DMS153 (cell line): ENCODE data around the gene ADGRV1.
"Not testable (repeated sequence)": the region's sequence is repeated elsewhere in the genome, so short reads cannot be mapped to it uniquely, and the experiment has no call there.

Experiments used
- DNase-seq: peaks from one replicate; lab custom pipeline; 2025; lab: John Stamatoyannopoulos, UW

Gene ADGRV1

DNA sequence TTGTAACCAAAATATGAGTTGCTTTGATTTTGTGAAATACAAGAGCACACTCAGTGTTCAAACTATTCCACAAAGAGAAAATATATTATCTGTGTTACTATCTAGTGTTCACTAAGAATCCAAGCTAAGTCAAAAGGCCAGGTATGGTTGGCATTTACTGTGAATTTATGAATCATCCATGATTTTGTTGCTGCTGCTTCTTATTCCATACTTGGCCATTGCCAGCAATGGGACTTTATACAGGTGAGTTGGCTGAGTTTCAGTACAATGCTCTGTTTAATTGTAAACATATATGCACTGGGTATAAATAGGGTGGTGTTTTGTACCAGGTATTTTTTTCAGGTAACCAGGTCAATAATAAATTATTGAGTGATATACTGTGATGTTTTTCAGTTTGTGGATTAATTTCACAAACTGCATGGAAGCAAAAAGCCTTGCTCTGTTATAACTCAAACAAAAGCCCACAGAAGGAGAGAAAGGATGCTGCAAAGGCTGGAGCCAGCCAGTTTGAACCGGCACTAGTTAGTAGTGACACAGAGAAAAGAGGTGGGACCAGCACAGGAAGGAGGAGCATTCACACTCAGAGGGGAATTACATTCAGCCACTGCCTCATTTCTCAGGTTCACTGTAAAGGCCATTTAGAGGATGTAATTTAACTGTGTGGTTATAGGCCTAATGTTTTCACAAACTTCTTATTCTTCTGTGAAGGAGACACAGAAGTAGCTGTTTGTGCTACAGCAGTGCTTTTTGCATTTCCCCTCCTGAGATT is 381.8 kb downstream of the ADGRV1 start:
- DNase-seq, result peak; percentile 29

DNA sequence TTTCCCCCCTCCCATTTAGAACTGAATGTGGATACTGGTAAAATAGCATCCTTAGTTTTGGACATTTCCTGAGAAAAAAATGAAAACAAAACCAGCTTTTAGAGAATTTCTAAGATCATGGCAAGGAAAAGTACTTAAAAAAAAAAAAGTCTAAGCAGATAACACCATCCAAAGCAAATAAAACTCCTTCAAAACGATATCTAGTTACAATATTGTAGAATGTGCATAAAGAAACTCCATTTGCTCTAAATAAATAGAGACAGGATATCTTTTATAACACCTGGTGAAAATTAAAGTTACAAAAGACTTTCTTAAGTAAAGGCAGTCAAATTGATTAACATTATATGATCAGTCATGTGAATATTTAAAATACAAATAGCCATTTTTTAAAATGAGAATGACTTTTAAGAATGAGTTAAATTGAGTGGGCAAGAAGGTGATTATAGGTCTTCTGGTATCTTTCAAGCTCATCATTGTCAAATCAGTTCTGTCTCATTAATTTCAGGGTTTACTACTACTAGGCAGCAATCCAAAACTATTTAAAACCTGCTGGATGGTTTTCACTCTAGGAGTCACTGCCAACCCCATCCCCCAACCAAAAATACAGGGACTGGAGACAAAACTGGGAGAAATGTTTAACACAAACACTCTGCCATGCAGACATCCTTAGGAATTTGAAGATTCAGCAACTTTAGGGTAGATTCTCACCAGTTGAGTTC is 382.6 kb downstream of the ADGRV1 start:
- no peak for DNase-seq

DNA sequence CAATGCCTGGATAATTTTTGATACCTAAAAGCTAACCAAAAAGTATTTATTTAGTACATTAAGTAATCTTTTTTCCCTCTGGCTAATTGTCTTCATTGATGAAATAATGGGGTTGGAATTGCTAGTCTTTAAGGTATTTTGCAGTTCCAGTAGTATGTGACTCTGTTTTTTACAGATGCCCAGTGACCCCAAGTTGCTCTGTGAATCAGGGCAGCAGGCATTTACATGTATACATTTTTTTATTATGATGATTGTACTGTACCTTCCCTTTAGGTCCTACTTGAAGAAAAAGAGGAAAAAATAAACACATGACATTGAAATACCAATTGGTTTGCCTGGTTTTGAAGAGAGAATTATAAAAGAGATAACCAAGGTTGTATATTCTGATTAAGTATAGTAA is 385.5 kb downstream of the ADGRV1 start:
- no peak for DNase-seq

- no peak for DNase-seq
Measured at GRCh38 chr5:90947667-90948066, 389.1 kb downstream of the ADGRV1 start.

- DNase-seq, result no peak
Measured at GRCh38 chr5:90948969-90949368, 390.4 kb downstream of the ADGRV1 start.

DNA sequence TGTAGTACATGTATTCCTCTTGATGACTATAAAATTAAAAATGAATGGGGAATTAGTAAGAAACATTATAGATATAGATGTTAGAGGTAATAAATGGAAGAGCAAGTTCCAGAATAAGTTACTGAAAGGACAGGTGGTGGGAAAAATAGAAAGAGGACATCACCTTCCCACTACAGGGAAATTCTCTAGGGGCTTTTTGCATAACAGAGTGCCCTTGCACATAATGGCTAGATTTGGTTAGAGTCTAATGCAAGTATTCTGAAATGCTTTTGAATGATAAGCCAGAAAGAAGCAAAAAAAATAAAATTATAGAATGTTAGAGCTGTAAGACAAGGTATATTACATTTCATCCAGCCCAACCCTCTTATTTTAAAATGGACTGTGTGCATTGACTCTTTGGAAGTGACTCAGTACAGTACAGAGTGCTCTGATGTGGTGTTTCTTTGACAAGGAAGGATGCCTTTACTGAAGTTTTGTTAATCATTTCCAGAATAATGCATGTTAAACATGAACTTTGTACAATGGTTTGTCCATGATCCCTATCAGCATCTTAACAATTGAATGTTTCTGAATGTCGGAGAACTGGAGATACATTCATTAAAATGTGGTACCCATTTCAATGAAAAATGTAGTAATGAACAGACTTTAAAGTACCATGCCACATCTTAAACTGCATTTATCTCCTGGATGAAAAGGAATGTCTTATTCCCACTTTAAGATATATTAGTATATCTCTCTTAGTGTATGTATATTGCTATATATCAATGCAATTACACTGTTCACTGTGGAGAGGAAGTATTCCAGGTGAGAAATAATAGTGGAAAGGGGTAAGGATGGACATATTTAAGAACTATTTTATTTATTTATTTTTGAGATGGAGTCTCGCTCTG is 391.1 kb downstream of the ADGRV1 start:
- DNase-seq, result no peak

DNA sequence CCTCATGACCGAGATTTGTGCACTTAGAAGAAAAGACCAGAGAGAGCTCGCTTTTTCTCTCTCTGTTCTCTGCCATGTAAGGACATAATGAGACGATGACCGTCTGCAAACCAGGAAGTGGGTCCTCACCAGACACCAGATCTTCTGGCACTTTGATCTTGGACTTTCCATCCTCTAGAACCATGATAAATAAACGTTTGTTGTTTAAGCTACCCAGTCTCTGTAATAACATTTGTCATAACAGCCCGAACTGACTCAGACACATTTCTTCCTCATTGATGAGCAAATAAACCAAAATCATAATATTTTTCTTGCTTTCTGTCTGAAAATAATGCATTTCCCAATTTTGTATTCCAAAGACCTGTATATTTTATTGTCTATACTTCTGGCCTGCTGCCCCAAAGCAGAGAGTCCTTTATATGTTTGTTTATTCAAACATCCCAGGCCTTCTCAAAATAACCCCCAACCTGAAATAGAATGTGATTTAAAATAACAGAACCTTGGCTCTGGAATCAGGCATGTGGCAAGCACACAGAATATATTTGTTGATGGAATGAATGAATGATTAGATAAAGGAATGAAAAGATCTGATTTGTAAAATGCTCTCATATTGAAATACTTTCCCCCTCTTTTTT is 396.5 kb downstream of the ADGRV1 start:
- DNase-seq, result no peak

- no peak for DNase-seq
Measured at GRCh38 chr5:90956511-90957097, 398.0 kb downstream of the ADGRV1 start.

DNA sequence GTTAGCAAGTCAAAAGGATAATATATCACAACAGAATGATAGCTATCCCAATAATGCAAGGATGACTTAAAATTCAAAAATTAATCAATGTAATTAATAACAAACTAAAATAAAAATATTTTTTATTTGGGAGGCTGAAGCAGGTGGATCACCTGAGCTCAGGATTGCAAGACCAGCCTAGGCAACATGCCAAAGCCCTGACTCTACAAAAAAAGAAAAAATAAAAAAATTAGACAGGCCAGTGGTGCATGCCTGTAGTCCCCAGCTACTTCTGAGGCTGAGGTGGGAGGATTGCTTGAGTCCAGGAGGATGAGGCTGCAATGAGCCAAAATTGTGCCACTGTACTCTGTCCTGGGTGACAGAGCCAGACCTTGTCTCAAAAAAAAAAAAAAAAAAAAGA is 399.3 kb downstream of the ADGRV1 start:
- DNase-seq, result no peak

DNA sequence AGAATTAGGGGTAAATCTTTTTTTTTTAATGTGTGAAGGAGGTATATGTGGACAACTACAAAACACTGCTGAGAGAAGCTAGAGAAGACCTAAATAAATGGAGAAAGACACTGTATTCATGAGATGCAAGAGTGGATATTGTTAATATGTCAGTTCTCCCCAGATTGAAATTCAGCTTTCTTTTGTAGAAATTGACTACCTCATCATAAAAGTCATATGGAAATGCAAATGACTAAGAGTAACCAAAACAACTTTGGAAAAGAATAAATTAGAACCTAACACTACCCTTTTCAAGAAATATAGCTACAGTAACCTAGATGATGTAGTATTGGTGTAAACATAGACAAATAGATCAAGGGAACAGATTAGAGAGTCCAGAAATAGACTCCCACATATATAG is 400.7 kb downstream of the ADGRV1 start:
- no peak for DNase-seq

- no peak for DNase-seq
Measured at GRCh38 chr5:90962481-90962880, 403.9 kb downstream of the ADGRV1 start.

DNA sequence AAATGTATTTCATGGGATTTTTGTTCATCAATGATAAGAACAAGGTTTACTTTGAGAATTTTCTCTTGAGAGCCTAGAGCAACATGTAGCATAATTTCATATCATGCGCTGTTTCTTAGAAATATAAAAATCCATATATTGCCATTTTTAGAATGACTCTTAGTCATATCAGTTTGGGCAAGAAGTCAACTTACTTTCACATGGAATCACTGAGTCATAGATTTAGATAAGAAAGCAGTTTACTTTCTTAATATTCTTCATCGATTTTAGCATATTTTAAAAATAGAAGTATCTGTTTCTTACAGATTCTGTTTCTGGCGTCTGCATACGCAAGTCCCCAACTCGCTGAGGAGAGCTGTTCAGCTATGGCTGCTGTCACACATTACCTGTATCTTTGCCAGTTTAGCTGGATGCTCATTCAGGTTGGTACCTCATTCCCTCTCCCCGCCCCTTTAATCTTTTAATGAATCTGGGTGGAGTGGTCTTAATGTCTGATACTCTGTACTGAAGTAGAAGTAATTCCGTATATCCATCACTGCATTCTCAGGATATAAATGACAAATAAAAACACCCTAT is 406.6 kb downstream of the ADGRV1 start:
- DNase-seq, result no peak

GRCh38 chr5:90967443-90967842 is 408.8 kb downstream of the ADGRV1 start:
- DNase-seq, result no peak

DNA sequence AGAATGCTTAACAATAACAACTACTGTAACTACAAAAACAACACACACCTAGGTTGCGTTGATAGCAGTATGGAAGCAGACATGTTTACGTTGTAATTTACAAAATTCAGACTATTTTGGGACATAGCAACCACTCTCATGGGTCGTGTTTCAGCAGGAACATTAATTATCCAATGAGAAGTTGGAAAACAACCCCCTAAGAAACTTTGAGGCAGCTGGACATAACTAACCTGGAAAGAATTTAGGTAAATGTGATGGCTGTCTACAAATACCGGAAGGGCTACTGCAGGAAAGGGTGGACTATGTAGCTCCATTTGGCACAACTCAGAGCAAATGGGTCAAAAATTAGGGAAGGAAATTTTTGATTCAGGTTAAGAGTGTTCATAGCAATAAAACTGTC is 409.3 kb downstream of the ADGRV1 start:
- no peak for DNase-seq

- no peak for DNase-seq
Measured at GRCh38 chr5:90968319-90968718, 409.7 kb downstream of the ADGRV1 start.

DNA sequence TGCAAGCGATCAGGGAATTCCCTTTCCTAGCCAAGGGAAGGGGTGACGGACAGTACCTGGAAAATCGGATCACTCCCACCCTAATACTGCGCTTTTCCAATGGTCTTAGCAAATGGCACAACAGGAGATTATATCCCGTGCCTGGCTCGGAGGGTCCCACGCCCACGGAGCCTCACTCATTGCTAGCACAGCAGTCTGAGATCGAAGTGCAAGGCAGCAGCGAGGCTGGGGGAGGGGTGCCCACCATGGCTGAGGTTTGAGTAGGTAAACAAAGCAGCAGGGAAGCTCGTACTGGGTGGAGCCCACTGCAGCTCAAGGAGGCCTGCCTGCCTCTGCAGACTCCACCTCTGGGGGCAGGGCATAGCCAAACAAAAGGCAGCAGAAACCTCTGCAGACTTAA is 411.3 kb downstream of the ADGRV1 start:
- DNase-seq, result not testable (repeated sequence)

DNA sequence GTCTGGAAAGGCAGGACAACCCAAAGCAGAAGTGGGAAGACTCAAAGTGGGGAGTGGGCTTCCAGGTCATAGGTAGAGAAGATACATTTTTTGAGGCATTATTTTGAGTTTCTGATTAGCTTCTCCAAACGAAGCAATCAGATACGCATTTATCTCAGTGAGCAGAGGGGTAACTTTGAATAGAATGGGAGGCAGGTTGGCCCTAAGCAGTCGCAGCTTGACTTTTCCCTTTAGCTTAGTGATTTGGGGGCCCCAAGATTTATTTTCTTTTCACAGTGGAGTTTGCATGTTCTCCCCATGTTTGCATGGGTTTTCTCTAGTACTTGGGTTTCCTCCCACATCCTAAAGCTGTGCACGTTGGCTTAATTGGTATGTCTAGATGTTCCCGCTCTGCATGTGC is 422.6 kb downstream of the ADGRV1 start:
- DNase-seq, result no peak

GRCh38 chr5:90981821-90982220 is 423.2 kb downstream of the ADGRV1 start:
- no peak for DNase-seq

- no peak for DNase-seq
Measured at GRCh38 chr5:90982576-90982975, 424.0 kb downstream of the ADGRV1 start.

- DNase-seq, result no peak
Measured at GRCh38 chr5:90983148-90983547, 424.6 kb downstream of the ADGRV1 start.

GRCh38 chr5:90983711-90984124 is 425.1 kb downstream of the ADGRV1 start:
- no peak for DNase-seq
